Astrocyte of the hippocampus (primary cell): ENCODE data around the gene RNF10.
A peak's percentile ranks its signal among the peaks of the same experiment; 100 is the strongest.
"Not testable (repeated sequence)": the region's sequence is repeated elsewhere in the genome, so short reads cannot be mapped to it uniquely, and the experiment has no call there.

Source experiments
- DNase-seq: peaks from one replicate; pipeline ENCODE4 v3.0.0; 2011; ENCODE audit warnings: low read depth, low spot score

RNF10 gene

GRCh38 chr12:120579179-120579578, 45.0 kb downstream of the RNF10 start:
- no peak for DNase-seq

GRCh38 chr12:120580787-120581723, 46.9 kb downstream of the RNF10 start, which contains the start of gene POP5:
TSS of gene POP5 (minus strand) at chr12:120581402. CDS start at chr12:120581362, 40 bp downstream.
- DNase-seq, result peak; percentile 98

GRCh38 chr12:120581998-120582397, 47.8 kb downstream of the RNF10 start:
- no peak for DNase-seq

- DNase-seq, result peak; percentile 78
These were observed 49.4 kb downstream of the RNF10 start for GRCh38 chr12:120583478-120584030.

GRCh38 chr12:120584343-120585149, 50.4 kb downstream of the RNF10 start:
- peak; percentile 57 for DNase-seq

- DNase-seq, result no peak
These were observed 52.0 kb downstream of the RNF10 start for GRCh38 chr12:120586206-120586605.

GRCh38 chr12:120586860-120587259, 52.7 kb downstream of the RNF10 start:
- no peak for DNase-seq

GRCh38 chr12:120588371-120588770, 54.2 kb downstream of the RNF10 start:
- DNase-seq, result no peak

- no peak for DNase-seq
These were observed 55.1 kb downstream of the RNF10 start for GRCh38 chr12:120588948-120589930.

- no peak for DNase-seq
These were observed 56.7 kb downstream of the RNF10 start for GRCh38 chr12:120590741-120591407.

- DNase-seq, result no peak
These were observed 58.2 kb downstream of the RNF10 start for GRCh38 chr12:120592121-120593049.

- DNase-seq, result no peak
These were observed 62.7 kb downstream of the RNF10 start for GRCh38 chr12:120596901-120597300.

GRCh38 chr12:120597861-120598260, 63.7 kb downstream of the RNF10 start:
- DNase-seq, result no peak

- DNase-seq, result peak; percentile 63
These were observed 64.7 kb downstream of the RNF10 start for GRCh38 chr12:120598674-120599463.

- no peak for DNase-seq
These were observed 65.8 kb downstream of the RNF10 start for GRCh38 chr12:120599672-120600552.

GRCh38 chr12:120602416-120602815, 68.3 kb downstream of the RNF10 start:
- not testable (repeated sequence) for DNase-seq

GRCh38 chr12:120610560-120610959, 76.4 kb downstream of the RNF10 start:
- DNase-seq, result no peak
